ENCODE measurements around the gene CX3CL1. TPM values are rescaled to one million over a fixed set of nuclear protein-coding genes. Genes with fewer than 3 reads are reported as not detected.

The CX3CL1 gene
- total RNA-seq, 1 donor from 2014 or later = 47.9 TPM

DNA sequence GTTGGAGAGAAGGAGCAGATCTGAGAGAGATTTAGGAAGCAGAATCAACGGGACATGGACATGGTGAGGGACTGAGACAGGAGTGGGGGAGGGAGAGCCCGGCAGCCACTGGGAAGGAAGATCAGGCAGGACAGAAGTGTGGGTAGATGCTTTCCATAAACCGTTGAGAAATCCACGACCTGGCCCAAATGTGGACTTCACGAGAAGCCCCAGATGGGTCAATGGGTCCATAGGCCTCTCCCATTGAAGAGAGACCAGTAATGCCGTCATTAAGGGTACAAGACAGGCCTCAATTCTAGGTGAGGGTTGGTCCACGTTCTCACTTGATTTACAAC is 14.2 kb upstream of the CX3CL1 start:
- TF ChIP-seq, protein P1, sequence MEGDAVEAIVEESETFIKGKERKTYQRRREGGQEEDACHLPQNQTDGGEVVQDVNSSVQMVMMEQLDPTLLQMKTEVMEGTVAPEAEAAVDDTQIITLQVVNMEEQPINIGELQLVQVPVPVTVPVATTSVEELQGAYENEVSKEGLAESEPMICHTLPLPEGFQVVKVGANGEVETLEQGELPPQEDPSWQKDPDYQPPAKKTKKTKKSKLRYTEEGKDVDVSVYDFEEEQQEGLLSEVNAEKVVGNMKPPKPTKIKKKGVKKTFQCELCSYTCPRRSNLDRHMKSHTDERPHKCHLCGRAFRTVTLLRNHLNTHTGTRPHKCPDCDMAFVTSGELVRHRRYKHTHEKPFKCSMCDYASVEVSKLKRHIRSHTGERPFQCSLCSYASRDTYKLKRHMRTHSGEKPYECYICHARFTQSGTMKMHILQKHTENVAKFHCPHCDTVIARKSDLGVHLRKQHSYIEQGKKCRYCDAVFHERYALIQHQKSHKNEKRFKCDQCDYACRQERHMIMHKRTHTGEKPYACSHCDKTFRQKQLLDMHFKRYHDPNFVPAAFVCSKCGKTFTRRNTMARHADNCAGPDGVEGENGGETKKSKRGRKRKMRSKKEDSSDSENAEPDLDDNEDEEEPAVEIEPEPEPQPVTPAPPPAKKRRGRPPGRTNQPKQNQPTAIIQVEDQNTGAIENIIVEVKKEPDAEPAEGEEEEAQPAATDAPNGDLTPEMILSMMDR (IDR thresholded peaks at IDR 0.05) = no peak
- Mint-ChIP-seq H3K36me3 (ENCODE audit: low read depth) (peaks cover 3% of the 10 kb centered on the region), H3K27ac (ENCODE audit: unreplicated experiment) (peak overlapping the region; percentile 5), H3K27me3 (ENCODE audit: low read depth) (peaks cover 12% of the 10 kb centered on the region), H3K9me3 (ENCODE audit: low read depth) (no peaks in the 10 kb centered on the region), H3K4me1 (ENCODE audit: low read depth) (no peaks in the 10 kb centered on the region), H3K4me3 (ENCODE audit: unreplicated experiment) (no peak overlapping the region)
- DNase-seq (ENCODE audit: low spot score) = no peak

DNA sequence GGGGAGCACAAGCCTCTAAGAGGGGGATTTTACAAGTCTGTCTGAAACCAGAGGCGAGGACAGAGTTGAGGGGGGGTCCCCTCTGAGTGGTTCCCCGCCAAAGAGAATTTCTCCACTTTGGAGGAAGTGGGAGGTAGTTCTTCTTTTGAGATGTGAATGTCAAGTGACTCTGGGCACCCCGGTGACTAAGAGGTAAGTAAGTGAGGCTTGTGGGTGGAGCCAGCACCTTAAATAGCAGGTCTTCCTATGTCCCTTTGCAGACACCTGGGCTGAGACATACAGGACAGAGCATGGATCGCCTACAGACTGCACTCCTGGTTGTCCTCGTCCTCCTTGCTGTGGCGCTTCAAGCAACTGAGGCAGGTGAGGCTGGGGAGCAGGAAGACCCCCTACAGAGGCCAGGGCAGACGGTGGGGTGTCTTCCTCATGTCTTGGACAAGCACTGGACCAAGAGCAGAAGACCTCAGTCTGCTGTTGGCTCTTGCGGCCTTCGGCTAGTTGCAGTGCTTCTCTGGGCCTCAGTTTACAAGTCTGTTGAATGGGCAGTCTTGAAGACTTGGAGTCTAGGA is 13.7 kb upstream of the CX3CL1 start, which contains the start of gene CCL22:
Gene CCL22, plus strand, starts transcription at position 257 of the 569 bp plus-strand sequence. Its CDS starts 34 bp downstream, at position 291.
- no peaks in the 10 kb centered on the region for H3K4me1 Mint-ChIP-seq (ENCODE audit: low read depth)
- TF ChIP-seq, protein P1 (IDR thresholded peaks at IDR 0.05) = no peak

DNA sequence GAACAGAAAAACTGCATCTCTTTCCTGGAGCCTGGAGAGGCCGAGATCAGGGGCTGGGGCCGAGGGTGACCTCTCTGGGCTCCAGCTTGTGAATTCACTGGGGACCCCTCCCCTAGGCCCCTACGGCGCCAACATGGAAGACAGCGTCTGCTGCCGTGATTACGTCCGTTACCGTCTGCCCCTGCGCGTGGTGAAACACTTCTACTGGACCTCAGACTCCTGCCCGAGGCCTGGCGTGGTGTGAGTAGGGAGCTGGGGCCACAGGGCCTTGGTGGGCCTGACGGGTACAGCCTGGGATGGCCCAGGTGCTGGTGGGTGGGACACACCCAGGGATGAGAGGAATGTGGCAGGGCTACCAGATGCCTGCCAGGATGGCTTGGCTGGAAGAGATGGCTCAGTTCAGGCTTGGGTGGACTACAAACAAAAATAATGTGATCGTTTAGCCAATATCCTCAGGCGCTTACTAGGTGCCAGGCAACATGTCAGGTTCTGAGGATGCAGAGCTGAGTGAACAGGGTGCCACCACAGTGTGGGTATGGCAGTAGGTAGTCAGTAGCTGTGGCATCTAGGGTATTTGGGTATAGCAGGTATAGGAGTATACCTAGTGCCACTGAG is 11.9 kb upstream of the CX3CL1 start:
- Mint-ChIP-seq H3K27me3 (ENCODE audit: low read depth) (peaks cover 23% of the 10 kb centered on the region), H3K36me3 (ENCODE audit: low read depth) (peaks cover 3% of the 10 kb centered on the region), H3K9me3 (ENCODE audit: low read depth) (no peaks in the 10 kb centered on the region), H3K27ac (ENCODE audit: unreplicated experiment) (no peak overlapping the region), H3K4me3 (ENCODE audit: unreplicated experiment) (no peak overlapping the region), H3K4me1 (ENCODE audit: low read depth) (no peaks in the 10 kb centered on the region)
- TF ChIP-seq, protein P1 (IDR thresholded peaks at IDR 0.05) = no peak
- DNase-seq (ENCODE audit: low spot score) = peak; percentile 82

More for the DNA sequence above, 13.7 kb upstream of the CX3CL1 start, which contains the start of gene CCL22:
- Mint-ChIP-seq H3K4me3 (ENCODE audit: unreplicated experiment) (no peak within 1 kb of the TSS), H3K27me3 (ENCODE audit: low read depth) (peaks cover 16% of the 10 kb centered on the region), H3K9me3 (ENCODE audit: low read depth) (no peaks in the 10 kb centered on the region), H3K27ac (ENCODE audit: unreplicated experiment) (peak within 1 kb of the TSS; percentile 5), H3K36me3 (ENCODE audit: low read depth) (peaks cover 3% of the 10 kb centered on the region)
- peak; percentile 57 for DNase-seq (ENCODE audit: low spot score)

DNA sequence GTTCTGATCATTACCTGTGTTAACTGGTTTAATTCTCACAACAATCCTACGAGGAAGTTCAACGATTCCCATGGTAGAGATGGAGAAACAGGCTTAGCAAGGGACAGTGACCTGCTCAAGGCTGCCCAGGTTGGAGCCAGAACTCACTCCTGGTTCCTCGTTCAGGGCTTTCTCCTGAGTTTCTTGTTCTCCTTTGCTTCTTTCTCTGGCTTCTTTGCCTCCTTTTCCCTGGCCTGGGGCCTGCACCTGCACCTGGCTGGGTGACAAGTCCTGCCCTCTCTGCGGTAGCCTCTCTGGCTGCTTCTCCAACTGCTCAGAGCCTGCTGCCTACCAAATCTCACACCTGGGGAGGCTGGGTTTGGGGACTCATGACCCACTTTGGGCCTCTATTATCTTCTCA is 10.9 kb upstream of the CX3CL1 start:
- Mint-ChIP-seq H3K27ac (ENCODE audit: unreplicated experiment) (no peak overlapping the region), H3K36me3 (ENCODE audit: low read depth) (no peaks in the 10 kb centered on the region), H3K9me3 (ENCODE audit: low read depth) (no peaks in the 10 kb centered on the region), H3K27me3 (ENCODE audit: low read depth) (peaks cover 21% of the 10 kb centered on the region), H3K4me1 (ENCODE audit: low read depth) (no peaks in the 10 kb centered on the region), H3K4me3 (ENCODE audit: unreplicated experiment) (no peak overlapping the region)
- TF ChIP-seq, protein P1 (IDR thresholded peaks at IDR 0.05) = no peak
- peak; percentile 57 for DNase-seq (ENCODE audit: low spot score)

DNA sequence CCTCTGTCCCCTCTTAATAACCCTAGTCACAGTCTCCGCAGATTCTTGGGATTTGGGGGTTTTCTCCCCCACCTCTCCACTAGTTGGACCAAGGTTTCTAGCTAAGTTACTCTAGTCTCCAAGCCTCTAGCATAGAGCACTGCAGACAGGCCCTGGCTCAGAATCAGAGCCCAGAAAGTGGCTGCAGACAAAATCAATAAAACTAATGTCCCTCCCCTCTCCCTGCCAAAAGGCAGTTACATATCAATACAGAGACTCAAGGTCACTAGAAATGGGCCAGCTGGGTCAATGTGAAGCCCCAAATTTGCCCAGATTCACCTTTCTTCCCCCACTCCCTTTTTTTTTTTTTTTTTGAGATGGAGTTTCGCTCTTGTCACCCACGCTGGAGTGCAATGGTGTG is 8.1 kb upstream of the CX3CL1 start:
- H3K27me3 Mint-ChIP-seq (ENCODE audit: low read depth) = peaks cover 30% of the 10 kb centered on the region
- no peak overlapping the region for H3K27ac Mint-ChIP-seq (ENCODE audit: unreplicated experiment)
- TF ChIP-seq, protein P1 (IDR thresholded peaks at IDR 0.05) = no peak
- H3K4me1 Mint-ChIP-seq (ENCODE audit: low read depth) = no peaks in the 10 kb centered on the region
- no peaks in the 10 kb centered on the region for H3K9me3 Mint-ChIP-seq (ENCODE audit: low read depth)
- DNase-seq (ENCODE audit: low spot score) = no peak
- no peak overlapping the region for H3K4me3 Mint-ChIP-seq (ENCODE audit: unreplicated experiment)
- H3K36me3 Mint-ChIP-seq (ENCODE audit: low read depth) = peaks cover 2% of the 10 kb centered on the region

Data from chondrocyte (in vitro differentiated cells).